Lower leg skin (tissue), 3 donors: Measurements from ENCODE around the gene F3.

Source experiments
- CTCF ChIP-seq, 3 donors: fragments of 450-650 bp; IDR thresholded peaks; one replicate each; pipeline ENCODE4 v1.5.1; 2016; ENCODE audit warnings: antibody characterized with exemption in 3 of 3, mild to moderate bottlenecking in 3 of 3, moderate library complexity in 2 of 3
- POLR2A ChIP-seq, 2 donors: fragments of 450-650 bp; IDR thresholded peaks; one replicate each; pipeline ENCODE4 v1.6.1; 2016 to 2017; ENCODE audit warnings: antibody characterized with exemption in 2 of 2, mild to moderate bottlenecking in 1 of 2, moderate library complexity in 1 of 2

DNA sequence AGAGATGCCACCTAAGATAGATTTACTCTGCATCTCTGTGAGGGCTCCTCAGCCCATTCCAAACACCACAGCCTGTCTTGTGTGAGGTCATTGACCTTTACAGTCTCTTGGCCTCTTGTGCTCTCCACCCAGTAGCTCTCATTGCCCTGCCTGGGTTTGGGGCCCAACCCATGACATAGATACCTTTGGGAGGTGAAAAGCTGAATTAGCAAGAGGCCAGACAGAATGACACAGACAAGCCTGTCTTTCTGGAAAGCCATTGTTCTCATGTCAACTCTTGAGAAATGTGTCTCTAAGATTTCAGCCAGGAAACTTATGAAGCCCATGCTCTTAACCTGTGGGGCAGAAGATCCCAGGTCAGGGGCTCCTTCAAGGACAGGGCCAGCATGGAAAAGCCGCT is 18.4 kb upstream of the F3 start:
- TF ChIP-seq CTCF (IDR thresholded peaks at IDR 0.05): no peak
- TF ChIP-seq POLR2A (IDR thresholded peaks at IDR 0.05): no peak
